GM12878 (cell line): ENCODE data around the gene FAM120A. TPM values are rescaled to one million over a fixed set of nuclear protein-coding genes. Genes with fewer than 3 reads are reported as not detected.

Experiments used
- ATAC-seq: fragments of 200-7000 bp; cut with Tn5 transposase; 3 replicates; pipeline ENCODE4 v1.9.1; 2020; ENCODE audit warnings: mild to moderate bottlenecking, moderate library complexity
- BruUV-seq: library from RNA; stranded (reverse); fragments of 400-500 nt; replicated peaks from 2 replicates; lab custom pipeline; 2021; lab: Mats Ljungman, UMichigan
- CTCF ChIA-PET: fragments of 300-600 bp; sonication (Branson Sonifier 250); formaldehyde crosslinking; extraction: SDS; loops from one replicate; lab custom pipeline; 2021; ENCODE audit warnings: inconsistent platforms; lab: Yijun Ruan, JAX
- POLR2A ChIA-PET: fragments of 350-600 bp; formaldehyde crosslinking; extraction: SDS; loops from one replicate; lab custom pipeline; 2021; ENCODE audit warnings: inconsistent platforms; lab: Charles Lee
- RAD21 ChIA-PET: fragments of 300-600 bp; sonication (Branson Sonifier 250); formaldehyde crosslinking; loops from one replicate; lab custom pipeline; 2023; ENCODE audit warnings: antibody characterized with exemption; ENCODE audit not compliant: unreplicated experiment; lab: Charles Lee
- SMC1A ChIA-PET: fragments of 300-600 bp; sonication (Branson Sonifier 250); formaldehyde crosslinking; loops from one replicate; lab custom pipeline; 2023; ENCODE audit not compliant: unreplicated experiment, uncharacterized antibody; lab: Charles Lee
- DNase-seq: peaks from one replicate; pipeline ENCODE4 v3.0.0-alpha.2; 2011; ENCODE audit warnings: low read depth, low spot score
- FAIRE-seq: peaks from 3 replicates; lab custom pipeline; 2011; peaks lifted over from hg19 to GRCh38; lab: Jason Lieb, UNC
- H2AFZ ChIP-seq: 2 replicates; pipeline ENCODE4 v1.6.0; 2011; ENCODE audit warnings: low read depth, low read length, control low read depth; ENCODE audit not compliant: control insufficient read depth
- H3K27ac ChIP-seq: 2 replicates; pipeline ENCODE4 v1.5.1; 2011; ENCODE audit warnings: control low read depth; ENCODE audit not compliant: control insufficient read depth, insufficient read depth
- H3K27me3 ChIP-seq, 2 experiments: replicated peaks in 1 of 2; 2 replicates each; pipeline versions ENCODE4 v1.6.0 to v1.6.1; 2011; ENCODE audit warnings: low read length in 1 of 2; ENCODE audit not compliant: control insufficient read depth in 2 of 2, insufficient read depth in 2 of 2
- H3K36me3 ChIP-seq, 2 experiments: 2 replicates each; pipeline ENCODE4 v1.5.1; 2011; ENCODE audit warnings: low read length in 1 of 2; ENCODE audit not compliant: control insufficient read depth in 2 of 2, insufficient read depth in 2 of 2
- H3K4me1 ChIP-seq: 2 replicates; pipeline ENCODE4 v1.6.1; 2011; ENCODE audit warnings: mild to moderate bottlenecking, low read length, moderate library complexity, mixed read lengths; ENCODE audit not compliant: control insufficient read depth, insufficient read depth
- H3K4me2 ChIP-seq: 2 replicates; pipeline ENCODE4 v1.6.0; 2011; ENCODE audit warnings: control low read depth; ENCODE audit not compliant: control insufficient read depth, insufficient read depth
- H3K4me3 ChIP-seq: fragments of 200-600 bp; sonication (generic); 2 replicates; pipeline ENCODE4 v1.5.1; 2016
- H3K79me2 ChIP-seq: 2 replicates; pipeline ENCODE4 v1.6.0; 2011; ENCODE audit warnings: low read length; ENCODE audit not compliant: control insufficient read depth, insufficient read depth
- H3K9ac ChIP-seq: 2 replicates; pipeline ENCODE4 v1.8.0; 2011; ENCODE audit warnings: low read length, control low read depth, mixed read lengths; ENCODE audit not compliant: control insufficient read depth, insufficient read depth
- H3K9me3 ChIP-seq: replicated peaks from 3 replicates; pipeline ENCODE4 v1.5.1; 2011; ENCODE audit warnings: mild to moderate bottlenecking, low read length; ENCODE audit not compliant: control insufficient read depth, insufficient read depth
- H4K20me1 ChIP-seq: 2 replicates; pipeline ENCODE4 v1.6.0; 2011; ENCODE audit not compliant: control insufficient read depth, insufficient read depth
- BACH1 ChIP-seq: fragments of 450-650 bp; IDR thresholded peaks from 2 replicates; pipeline ENCODE4 v1.6.1; 2017; ENCODE audit warnings: mild to moderate bottlenecking, borderline replicate concordance
- EGR1 ChIP-seq, 2 experiments: IDR thresholded peaks; 1 replicate in 1 of 2; 2 replicates in 1 of 2; pipeline ENCODE4 v1.6.1; 2011 to 2012; ENCODE audit warnings: low read depth in 2 of 2, low read length in 2 of 2, borderline replicate concordance in 1 of 2, mild to moderate bottlenecking in 1 of 2, moderate library complexity in 1 of 2
- FOXM1 ChIP-seq: IDR thresholded peaks from 2 replicates; pipeline ENCODE4 v1.6.1; 2012; ENCODE audit warnings: low read depth, mild to moderate bottlenecking, inconsistent platforms, low read length, moderate library complexity
- IKZF1 ChIP-seq: fragments of 450-650 bp; conservative IDR thresholded peaks from 2 replicates; pipeline ENCODE4 v1.6.1; 2017; ENCODE audit warnings: antibody characterized with exemption, mild to moderate bottlenecking
- JUND ChIP-seq: IDR thresholded peaks from 2 replicates; pipeline ENCODE4 v1.6.1; 2012; ENCODE audit warnings: low read depth, mild to moderate bottlenecking, low read length, improper control_type of control experiment, moderate library complexity
- KAT2A ChIP-seq: conservative IDR thresholded peaks from 2 replicates; pipeline ENCODE4 v1.6.1; 2011; ENCODE audit warnings: low read depth, low read length; ENCODE audit not compliant: control insufficient read depth
- LARP7 ChIP-seq: fragments of 450-650 bp; IDR thresholded peaks from 2 replicates; pipeline ENCODE4 v1.6.1; 2017; ENCODE audit warnings: mild to moderate bottlenecking
- MXI1 ChIP-seq: fragments of 150-350 bp; IDR thresholded peaks from 2 replicates; pipeline ENCODE4 v1.6.1; 2011; ENCODE audit warnings: low read depth, mild to moderate bottlenecking, inconsistent platforms, low read length, improper control_type of control experiment
- NR2C1 ChIP-seq: fragments of 450-650 bp; IDR thresholded peaks from 2 replicates; pipeline ENCODE4 v1.6.1; 2017; ENCODE audit warnings: antibody characterized with exemption, mild to moderate bottlenecking, moderate library complexity
- PAX5 ChIP-seq: IDR thresholded peaks from 2 replicates; pipeline ENCODE4 v1.6.1; 2011; ENCODE audit warnings: low read depth, low read length, borderline replicate concordance
- PKNOX1 ChIP-seq: fragments of 450-650 bp; IDR thresholded peaks from 2 replicates; pipeline ENCODE4 v1.6.1; 2016; ENCODE audit warnings: mild to moderate bottlenecking
- POLR2AphosphoS5 ChIP-seq: IDR thresholded peaks from 2 replicates; pipeline ENCODE4 v1.6.1; 2011; ENCODE audit warnings: mild to moderate bottlenecking, low read length, inconsistent platforms
- RFX5 ChIP-seq: IDR thresholded peaks from 2 replicates; pipeline ENCODE4 v1.6.1; 2011; ENCODE audit warnings: low read depth, low read length, improper control_type of control experiment
- RUNX3 ChIP-seq: IDR thresholded peaks from 2 replicates; pipeline ENCODE4 v1.6.1; 2012; ENCODE audit warnings: low read length, inconsistent platforms
- SMAD1 ChIP-seq: fragments of 450-650 bp; IDR thresholded peaks from 2 replicates; pipeline ENCODE4 v1.6.1; 2018; ENCODE audit warnings: mild to moderate bottlenecking, low read depth; ENCODE audit not compliant: partially characterized antibody
- YBX1 ChIP-seq: fragments of 450-650 bp; IDR thresholded peaks from 2 replicates; pipeline ENCODE4 v1.6.1; 2016; ENCODE audit warnings: antibody characterized with exemption
- ZNF384 ChIP-seq: IDR thresholded peaks from 2 replicates; pipeline ENCODE4 v1.6.1; 2012; ENCODE audit warnings: low read depth, mild to moderate bottlenecking, low read length, improper control_type of control experiment, borderline replicate concordance
- WGBS: methylation state at CpG from one replicate; pipeline ENCODE4 v1.1.6; 2016; ENCODE audit warnings: low lambda C conversion rate; ENCODE audit not compliant: insufficient replicate concordance, insufficient coverage; ENCODE audit errors: missing lambda C conversion rate; 5-methylcytosine and 5-hydroxymethylcytosine counted together
- in situ Hi-C: fragments of 300-500 bp; cut with MboI; formaldehyde crosslinking; loops from 9 replicates; pipeline ENCODE4 v1.14.3; 2018; ENCODE audit warnings: mixed read lengths
- intact Hi-C: fragments of 100-400 bp; cut with micrococcal nuclease; formaldehyde crosslinking; loops from one replicate; pipeline ENCODE4 v1.14.2; 2022; ENCODE audit not compliant: unreplicated experiment
- polyA plus RNA-seq, 11 experiments: library from polyadenylated mRNA; depleted of rRNA in 4 of 11; unstranded in 6 of 11; stranded (reverse) in 5 of 11; fragments of >200 nt; fragmentation: Nextera tagmentation in 4 of 11; fragmentation: Illumina TruSeq in 1 of 11; extraction: Ambion mirVana in 4 of 11; extraction: Trizol in 1 of 11; gene quantifications; 1 replicate in 1 of 11; 2 replicates in 10 of 11; pipeline versions ENCODE4 v1.2.1 to v1.2.3, GENCODE V29; 2011 to 2016; ENCODE audit warnings: inconsistent platforms in 2 of 11, missing spikeins in 2 of 11, low read depth in 1 of 11
- total RNA-seq, 4 experiments: library from RNA; depleted of rRNA in 3 of 4; stranded (reverse); fragments of >200 nt in 3 of 4; fragmentation: Illumina TruSeq in 1 of 4; extraction: Trizol in 1 of 4; gene quantifications; 2 replicates each; pipeline versions ENCODE4 v1.2.1 to v1.2.3, GENCODE V29; 2013 to 2021

The FAM120A gene
- total and polyA plus RNA-seq, 10 of the 15 experiments (the other 5 are each of a cell fraction or from before 2014, with no cell fraction given) = 13.1 to 89.6 (median 52.5) TPM

- no peak overlapping the region for H2AFZ ChIP-seq
- H3K79me2 ChIP-seq = peaks cover 93% of the 10 kb centered on the region
- FAIRE-seq = no peak
- peaks cover 3 to 13% of the 10 kb centered on the region in 2 experiments; a peak in 2 of 4 replicates for H3K36me3 ChIP-seq
- H3K4me1 ChIP-seq = peaks cover 31% of the 10 kb centered on the region
- peak overlapping the region; percentile 61 for H3K27ac ChIP-seq
- peak overlapping the region; percentile 66 for H3K4me2 ChIP-seq
- H3K9ac ChIP-seq = no peak overlapping the region; the same call in 1 of the 2 replicates
- peak overlapping the region; percentile 26; the same call in 1 of the 2 replicates for H3K4me3 ChIP-seq
- TF ChIP-seq BACH1 (peak; percentile 73; the same call in 1 of the 2 replicates), LARP7 (no peak)
- no peaks in the 10 kb centered on the region for H4K20me1 ChIP-seq
- in situ Hi-C loops (no loop called here), intact Hi-C loops (no loop called here)
- ChIA-PET CTCF (no interaction called here), SMC1A (interaction anchor here (1.4 to 3.6 kb wide), 2 partner anchors 10 to 13 kb away, joined by 5 to 17 read pairs; partner anchors contain the start of gene FAM120AOS), RAD21 (no interaction called here), POLR2A (interaction anchor here (0.9 kb wide), 1 partner anchor 13 kb away, joined by 3 read pairs; the partner anchor contains the start of gene FAM120AOS)
- no peak for DNase-seq
- H3K27me3 ChIP-seq = no peaks in the 10 kb centered on the region
- WGBS = 4% methylated on average over 3 of the region's 3 CpGs
- H3K9me3 ChIP-seq = no peaks in the 10 kb centered on the region; the same call in 2 of the 3 replicates
- ATAC-seq = peak; percentile 24; the same call in 2 of the 3 replicates
- BruUV-seq = no TSS peak
These were observed 15.6 kb downstream of the FAM120A start for GRCh38 chr9:93467062-93467416.

GRCh38 chr9:93467462-93467861 lies 16.0 kb downstream of the FAM120A start:
- ChIA-PET CTCF (interaction anchor here (1.4 kb wide), 1 partner anchor 99 kb away, joined by 4 read pairs; no protein-coding TSS in a partner anchor), SMC1A (interaction anchor here (1.4 to 3.6 kb wide), 3 partner anchors 9 to 13 kb away, joined by 5 to 17 read pairs (median 16); partner anchors contain the start of gene FAM120AOS), RAD21 (no interaction called here), POLR2A (interaction anchor here (0.9 kb wide), 1 partner anchor 14 kb away, joined by 3 read pairs; the partner anchor contains the start of gene FAM120AOS)
- H3K27ac ChIP-seq = peak overlapping the region; percentile 61
- intact Hi-C loops = no loop called here
- in situ Hi-C loops = no loop called here
- FAIRE-seq (no peak), ATAC-seq (no peak), DNase-seq (no peak)
- no peaks in the 10 kb centered on the region; the same call in 2 of the 3 replicates for H3K9me3 ChIP-seq
- H3K4me3 ChIP-seq = peak overlapping the region; percentile 26; the same call in 1 of the 2 replicates
- peaks cover 31% of the 10 kb centered on the region for H3K4me1 ChIP-seq
- H3K9ac ChIP-seq = no peak overlapping the region
- peak overlapping the region; percentile 66 for H3K4me2 ChIP-seq
- WGBS = 89% methylated on average over 3 of the region's 3 CpGs
- BruUV-seq = no TSS peak
- H2AFZ ChIP-seq = no peak overlapping the region
- no peaks in the 10 kb centered on the region for H3K27me3 ChIP-seq
- peaks cover 89% of the 10 kb centered on the region for H3K79me2 ChIP-seq
- peaks cover 3 to 11% of the 10 kb centered on the region in 2 experiments; a peak in 2 of 4 replicates for H3K36me3 ChIP-seq
- H4K20me1 ChIP-seq = no peaks in the 10 kb centered on the region
- no peak for TF ChIP-seq POLR2AphosphoS5
- TF ChIP-seq KAT2A = no peak
- TF ChIP-seq JUND = no peak
- TF ChIP-seq RFX5 = no peak
- no peak for TF ChIP-seq PAX5
- TF ChIP-seq ZNF384 = no peak
- TF ChIP-seq FOXM1 = no peak
- TF ChIP-seq BACH1 = no peak
- no peak for TF ChIP-seq PKNOX1
- TF ChIP-seq MXI1 = no peak
- no peak for TF ChIP-seq YBX1
- TF ChIP-seq SMAD1 = no peak
- TF ChIP-seq EGR1 (IDR thresholded peaks at IDR 0.05; ENCODE audit: borderline replicate concordance in 1 of 2, low read depth in 2 of 2, low read length in 2 of 2) = no peak
- no peak for TF ChIP-seq RUNX3
- TF ChIP-seq IKZF1 = no peak
- TF ChIP-seq NR2C1 = no peak
